Activated CD8-positive, alpha-beta memory T cell treated with anti-CD3 and anti-CD28 coated beads, Interleukin-2, amount 50 U/mL, for 4 hours (primary cell): ENCODE data around the gene DOCK9.

Experiments
- DNase-seq: peaks from one replicate; pipeline ENCODE4 v3.0.0-alpha.2; 2020

The DOCK9 gene

DNA sequence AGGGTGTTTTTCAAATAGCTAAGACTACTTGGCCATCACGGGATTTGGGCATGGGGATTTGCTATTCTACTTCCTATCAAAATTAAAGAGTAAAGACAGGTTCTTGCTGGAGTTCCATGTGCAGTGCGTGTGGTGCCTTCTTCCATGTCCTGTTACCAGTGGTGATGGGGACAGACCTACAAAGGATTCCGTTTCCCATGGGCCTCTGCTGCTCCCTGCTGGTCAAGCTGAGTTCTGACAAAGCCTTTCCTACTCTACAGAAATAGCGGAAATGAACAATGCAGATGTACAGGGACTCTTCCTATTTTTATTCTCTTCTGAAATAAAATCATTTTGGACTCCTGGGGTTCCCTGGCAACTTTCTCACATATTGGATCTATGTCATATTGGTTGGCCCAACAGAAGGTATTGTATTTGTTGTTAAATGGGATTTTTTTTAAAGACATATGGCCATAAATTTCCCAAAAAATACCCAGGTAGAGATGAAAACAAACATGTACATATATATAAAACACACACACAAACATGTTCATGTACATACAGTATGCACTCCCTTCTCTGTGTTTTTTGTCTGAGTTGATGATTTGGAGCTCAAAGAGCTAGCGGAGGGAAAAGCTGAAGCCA is 134.9 kb downstream of the DOCK9 start:
- peak; percentile 63 for DNase-seq

- DNase-seq = no peak
These were observed 135.8 kb downstream of the DOCK9 start for GRCh38 chr13:98842070-98842469.

DNA sequence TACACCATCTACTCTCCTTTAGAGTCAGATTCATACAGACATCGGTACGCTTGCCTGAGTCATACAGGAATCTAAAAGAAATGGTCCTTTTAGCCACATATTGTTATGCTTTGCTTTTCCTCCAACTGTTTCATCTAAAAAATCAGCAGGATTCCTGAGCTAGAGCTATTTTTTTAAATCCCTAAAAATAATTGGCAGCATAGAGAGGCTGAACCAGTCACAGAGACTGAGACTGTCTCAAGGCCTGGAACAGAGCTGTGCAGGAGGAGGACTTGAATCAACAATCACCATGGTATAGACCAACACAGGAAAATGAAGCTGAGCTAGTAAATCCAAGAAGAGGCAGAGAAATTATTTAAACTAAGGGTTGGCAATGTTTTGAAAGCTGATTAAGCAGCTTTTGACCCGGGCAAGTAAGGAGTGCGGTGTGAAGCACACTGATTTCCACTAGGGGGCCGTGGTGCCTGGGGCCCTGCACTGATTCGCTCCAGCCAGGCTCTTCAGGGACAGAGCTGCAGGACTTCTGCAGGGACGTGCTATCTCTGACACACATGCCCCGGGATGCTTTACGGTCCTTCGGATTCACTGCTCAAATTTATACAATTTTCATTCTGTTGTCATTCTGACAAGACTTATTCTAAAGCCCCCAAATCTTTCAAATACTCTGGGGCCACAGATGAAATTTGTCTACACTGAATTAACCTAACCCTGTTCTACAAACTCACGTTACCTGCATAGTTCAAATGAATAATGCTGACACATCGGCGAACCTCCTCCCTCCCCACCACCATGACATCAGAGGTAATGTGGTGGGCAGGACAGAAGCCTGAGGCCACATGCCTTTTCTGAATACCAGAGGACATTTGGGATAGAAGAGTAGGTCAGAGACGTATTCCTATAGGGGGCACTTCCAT is 137.8 kb downstream of the DOCK9 start:
- peak; percentile 42 for DNase-seq

DNA sequence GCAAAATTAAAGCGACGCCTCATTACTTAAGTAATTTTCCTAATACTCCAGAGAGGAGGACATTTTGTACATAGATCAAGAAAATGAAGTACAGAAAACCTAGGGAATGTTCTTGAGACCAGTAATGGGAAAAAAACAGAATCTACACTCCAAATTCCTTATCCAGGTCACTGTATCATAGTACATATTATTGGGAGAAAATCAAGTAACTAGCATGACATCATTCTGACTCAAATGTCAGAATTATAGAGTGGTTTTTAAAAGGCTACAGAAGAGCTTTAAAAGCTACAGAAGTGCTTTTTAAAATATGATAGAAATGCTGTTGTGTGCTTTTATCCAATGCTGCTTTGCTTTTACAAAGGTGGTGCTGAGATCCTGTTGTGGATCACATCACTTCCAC is 139.1 kb downstream of the DOCK9 start:
- DNase-seq = no peak

DNA sequence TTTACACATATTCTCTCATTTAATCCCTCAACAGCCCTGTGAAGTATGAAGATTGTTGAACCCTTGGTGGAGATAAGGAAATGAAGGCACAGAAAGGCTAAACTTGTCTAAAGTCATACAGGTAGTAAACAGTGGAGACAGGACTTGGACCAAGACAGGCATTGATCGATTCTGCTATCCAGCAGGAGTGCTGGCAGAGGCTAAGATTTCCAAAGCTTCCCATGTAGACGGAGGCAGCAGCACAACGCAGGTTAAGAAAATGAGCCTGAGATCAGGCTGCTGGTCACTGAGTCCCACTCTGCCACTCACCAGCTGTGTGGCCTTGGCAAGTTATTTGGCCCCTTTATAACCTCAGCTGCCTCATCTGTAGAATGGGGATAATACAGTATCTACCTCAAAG is 140.0 kb downstream of the DOCK9 start:
- DNase-seq = no peak

- no peak for DNase-seq
These were observed 142.7 kb downstream of the DOCK9 start for GRCh38 chr13:98835156-98835555.

DNA sequence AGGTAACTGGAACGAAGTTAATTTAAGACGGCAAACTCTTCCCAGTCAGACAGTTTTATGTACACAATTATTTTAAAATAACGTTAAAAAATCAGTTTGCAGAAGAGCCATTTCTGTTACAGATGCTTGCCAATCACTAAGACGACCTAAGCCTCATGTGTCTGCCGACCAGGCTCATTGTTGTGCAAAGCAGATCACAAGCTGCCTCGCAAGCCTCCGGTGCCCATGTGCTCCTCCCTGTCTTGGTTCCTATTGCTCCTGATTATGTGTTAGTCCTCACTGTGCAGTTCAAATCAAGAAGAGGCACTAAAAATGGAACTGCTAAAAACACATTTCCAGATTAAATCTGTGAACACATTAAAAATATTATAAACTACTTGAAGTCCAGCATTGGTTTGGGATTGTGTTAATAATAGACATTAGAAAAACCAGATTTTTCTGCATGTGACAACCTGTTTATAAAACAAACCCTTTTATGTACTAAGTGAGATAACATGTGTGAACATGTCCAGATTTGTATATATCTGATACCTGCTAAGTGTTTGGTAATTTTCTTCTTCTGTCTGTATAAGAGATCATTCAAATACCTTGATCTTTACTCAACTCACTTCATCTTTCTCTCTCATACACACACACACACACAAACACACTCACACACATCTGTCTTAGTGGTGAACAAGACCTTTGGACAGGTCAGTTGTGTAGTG is 143.5 kb downstream of the DOCK9 start:
- no peak for DNase-seq

DNA sequence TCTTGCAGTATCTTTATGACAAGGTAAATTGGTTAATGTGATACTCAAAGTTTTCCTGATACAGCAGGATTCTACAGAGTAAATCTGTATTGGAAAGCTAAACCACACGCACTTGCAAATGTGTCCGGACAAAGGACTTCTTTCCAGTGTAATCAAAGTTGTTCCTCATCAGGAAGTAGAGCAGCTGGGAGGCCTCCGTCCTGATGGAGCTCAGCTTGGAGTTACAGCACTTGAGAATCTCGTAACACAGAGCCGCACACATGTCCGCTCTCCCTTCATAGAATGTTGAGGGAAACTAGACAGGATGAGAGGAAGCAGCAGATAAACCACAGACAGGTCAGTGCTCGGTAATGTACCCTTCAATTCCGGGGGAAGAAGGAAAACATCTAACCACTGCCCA is 146.6 kb downstream of the DOCK9 start:
- no peak for DNase-seq

GRCh38 chr13:98829541-98829940 is 148.3 kb downstream of the DOCK9 start:
- DNase-seq = no peak

DNA sequence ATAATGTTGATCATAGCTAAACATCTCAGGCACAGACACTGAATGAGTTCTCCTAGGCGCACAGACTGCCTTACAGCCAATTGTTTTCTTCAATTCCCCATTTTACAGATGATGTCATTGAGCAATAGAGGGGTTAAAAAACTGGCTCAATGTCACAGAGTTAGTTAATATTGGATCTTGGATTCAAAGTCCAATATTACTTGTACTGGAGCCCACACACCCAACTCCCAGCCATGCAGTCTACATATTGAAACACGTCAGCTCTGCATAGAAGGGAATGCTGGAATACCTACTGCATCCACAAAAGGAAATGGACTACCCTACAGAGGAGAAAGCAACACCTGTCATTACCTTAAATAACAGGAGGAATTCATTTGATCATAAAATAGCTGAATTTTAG is 149.2 kb downstream of the DOCK9 start:
- DNase-seq = no peak

- DNase-seq = no peak
These were observed 150.4 kb downstream of the DOCK9 start for GRCh38 chr13:98827449-98827848.

DNA sequence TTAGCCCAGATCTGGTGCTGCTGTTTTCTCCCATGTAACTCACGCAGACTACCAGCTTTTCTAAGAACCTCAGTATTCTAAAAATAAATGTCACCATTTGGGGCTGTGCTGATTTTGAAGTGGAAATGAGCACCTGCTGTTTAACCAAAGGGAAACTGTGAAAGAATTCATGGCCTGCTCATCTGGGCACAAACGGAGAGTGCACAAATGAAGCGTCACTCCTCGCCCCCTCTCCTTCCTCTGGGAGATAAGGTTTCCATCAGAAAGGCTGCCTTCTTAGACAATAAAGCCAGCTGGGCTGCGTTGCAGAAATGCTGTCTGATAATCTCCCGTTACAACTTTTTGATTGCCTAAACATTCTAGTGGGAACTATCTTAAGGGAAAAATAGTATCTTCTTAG is 151.7 kb downstream of the DOCK9 start:
- no peak for DNase-seq

GRCh38 chr13:98825659-98826058 is 152.2 kb downstream of the DOCK9 start:
- DNase-seq = no peak

GRCh38 chr13:98824376-98825160 is 153.3 kb downstream of the DOCK9 start:
- no peak for DNase-seq

GRCh38 chr13:98823442-98823841 is 154.4 kb downstream of the DOCK9 start:
- DNase-seq = no peak

GRCh38 chr13:98822225-98822606 is 155.6 kb downstream of the DOCK9 start:
- DNase-seq = no peak

DNA sequence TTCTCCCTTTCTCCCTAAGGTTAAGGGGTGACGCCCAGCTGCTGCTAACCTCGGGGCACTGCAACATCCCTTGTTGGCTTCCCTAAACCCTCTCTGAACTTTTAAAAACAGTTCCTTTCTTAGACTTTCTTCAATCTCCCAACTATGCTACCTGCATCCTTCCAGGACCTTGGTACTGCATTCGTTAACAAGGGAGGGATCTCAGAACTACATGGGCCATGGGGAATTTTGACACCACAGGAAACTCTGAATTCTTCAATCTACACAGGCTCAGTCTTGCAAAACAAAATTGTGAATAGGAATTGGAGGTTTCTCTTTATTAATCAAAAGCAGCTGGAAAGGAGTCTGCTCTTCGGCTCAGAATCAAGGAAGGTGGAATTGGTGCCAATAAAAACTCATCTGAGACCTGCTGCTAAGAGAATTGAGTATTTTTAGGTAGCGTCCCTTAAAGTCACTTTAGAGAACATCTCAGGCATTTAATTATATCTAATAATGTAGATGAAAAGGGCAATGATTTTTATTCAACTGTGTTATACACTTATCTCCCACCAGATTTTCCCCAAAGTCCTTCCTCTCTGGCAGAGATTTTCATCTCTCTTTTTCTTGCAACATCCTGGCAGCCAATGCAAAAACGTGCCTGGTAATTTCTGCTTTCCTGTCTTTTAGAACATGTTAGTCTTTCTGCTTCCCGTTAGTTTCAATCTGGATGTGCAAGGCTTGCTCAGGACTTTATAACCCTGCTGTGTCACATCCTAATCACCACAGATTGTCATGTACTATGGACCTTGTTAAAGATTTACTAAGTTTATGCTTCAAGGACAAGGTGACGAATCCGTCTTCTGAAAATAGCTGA is 156.3 kb downstream of the DOCK9 start:
- no peak for DNase-seq

DNA sequence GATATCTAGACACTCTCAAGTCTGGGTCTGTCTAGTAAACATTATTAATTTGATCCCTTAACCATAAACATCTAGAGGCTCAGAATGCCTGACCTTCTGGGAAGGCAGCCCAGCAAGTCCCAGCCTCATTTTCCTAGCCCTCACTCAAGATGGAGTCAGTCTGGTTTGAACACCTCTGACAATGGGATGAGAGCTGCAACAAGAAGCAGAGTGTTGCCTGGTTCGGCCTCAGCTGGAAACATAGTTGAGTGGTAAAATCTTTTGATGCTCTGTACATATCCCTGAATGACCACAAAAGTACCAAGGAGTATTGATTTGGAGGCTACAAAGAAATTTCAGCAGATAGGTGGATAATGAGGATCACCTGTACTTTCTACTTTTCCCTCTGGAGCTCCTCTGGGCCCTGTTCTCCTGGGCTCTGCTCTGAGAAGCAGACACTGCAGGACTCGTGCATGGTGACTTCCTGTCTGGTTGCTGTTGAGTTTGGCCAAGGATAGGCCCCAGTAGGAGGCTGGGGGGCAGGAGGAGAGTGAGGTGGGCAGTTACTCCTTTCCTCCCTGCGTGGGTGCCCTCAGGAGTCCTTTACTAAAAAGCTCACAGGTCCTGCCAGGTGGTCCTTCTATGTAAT is 157.0 kb downstream of the DOCK9 start:
- DNase-seq = no peak

DNA sequence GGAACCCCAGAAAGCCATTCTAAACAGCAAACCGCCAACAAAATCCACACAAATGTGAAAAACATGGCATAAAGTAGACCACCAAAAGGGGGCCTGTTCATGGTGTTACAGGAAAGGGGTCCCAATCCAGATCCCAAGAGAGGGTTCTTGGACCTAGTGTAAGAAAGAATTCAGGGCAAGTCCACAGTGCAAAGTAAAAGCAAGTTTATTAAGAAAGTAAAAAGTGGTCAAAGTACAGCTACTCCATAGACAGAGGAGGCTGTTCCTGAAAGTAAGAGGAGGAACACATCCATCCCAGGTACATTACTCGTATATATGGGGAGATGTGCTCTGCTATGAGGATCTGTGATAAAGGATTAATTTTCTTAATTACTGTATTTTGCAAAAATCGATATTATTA is 157.6 kb downstream of the DOCK9 start:
- DNase-seq = no peak

DNA sequence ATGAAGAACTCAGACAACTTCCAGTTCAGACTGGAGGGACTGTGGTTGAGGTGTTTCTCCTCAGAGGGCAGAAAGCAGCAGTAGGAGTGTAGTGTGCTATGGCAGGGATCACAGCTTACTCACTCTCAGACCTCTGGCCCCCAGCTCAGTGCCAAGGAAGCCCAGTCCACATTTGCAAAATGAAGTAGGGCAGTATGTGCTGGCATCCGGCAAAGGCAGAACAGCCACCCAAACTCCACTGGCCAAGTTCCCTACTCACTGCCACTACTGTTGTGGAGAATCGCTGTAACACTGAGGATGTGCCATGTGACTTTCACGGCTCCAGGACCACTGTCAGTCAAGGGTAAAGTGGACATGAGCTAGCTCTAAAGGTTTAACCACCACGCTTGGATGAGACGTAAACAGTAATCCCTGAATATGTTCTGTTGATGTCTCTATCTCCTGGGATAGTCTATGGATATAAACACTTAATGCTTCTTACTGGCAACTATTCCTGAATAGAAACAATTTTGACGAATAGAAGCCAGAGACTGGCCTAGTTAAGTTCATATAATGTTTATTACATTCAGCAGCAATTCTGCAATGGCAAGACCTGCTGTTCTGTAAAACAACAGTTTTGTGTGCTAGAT is 158.4 kb downstream of the DOCK9 start:
- no peak for DNase-seq

DNA sequence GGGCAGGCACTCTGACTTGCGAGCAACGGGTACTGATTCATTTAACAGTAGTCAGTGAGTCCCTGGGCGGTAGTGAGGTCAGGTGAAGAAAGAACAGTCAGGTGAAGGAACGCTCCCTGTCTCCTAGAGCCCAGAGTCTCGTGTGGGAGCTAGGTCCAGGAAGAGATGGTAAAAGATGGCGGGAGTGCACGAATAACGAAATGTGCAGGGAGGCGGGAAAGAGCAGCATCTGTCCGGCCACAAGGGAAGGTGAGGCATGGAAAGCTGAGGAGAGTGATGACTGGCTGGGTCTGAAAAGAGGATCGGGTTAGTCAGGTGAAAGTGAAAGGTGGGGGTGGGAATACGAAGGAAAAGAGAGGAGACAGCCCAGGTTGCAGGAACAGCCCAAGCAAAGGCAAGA is 161.5 kb downstream of the DOCK9 start:
- DNase-seq = no peak
